CD4-positive, alpha-beta T cell treated with Interferon alpha-2 for 1 hour (primary cell): ENCODE results near the gene OR6S1.
A peak's percentile ranks its signal among the peaks of the same experiment; 100 is the strongest.

Experiments used
- DNase-seq, 2 donors: peaks; one replicate each; pipeline ENCODE4 v3.0.0-alpha.2; 2020 to 2022

Gene OR6S1, protein sequence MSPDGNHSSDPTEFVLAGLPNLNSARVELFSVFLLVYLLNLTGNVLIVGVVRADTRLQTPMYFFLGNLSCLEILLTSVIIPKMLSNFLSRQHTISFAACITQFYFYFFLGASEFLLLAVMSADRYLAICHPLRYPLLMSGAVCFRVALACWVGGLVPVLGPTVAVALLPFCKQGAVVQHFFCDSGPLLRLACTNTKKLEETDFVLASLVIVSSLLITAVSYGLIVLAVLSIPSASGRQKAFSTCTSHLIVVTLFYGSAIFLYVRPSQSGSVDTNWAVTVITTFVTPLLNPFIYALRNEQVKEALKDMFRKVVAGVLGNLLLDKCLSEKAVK

GRCh38 chr14:20641591-20641990 is at the start of gene OR6S1:
Gene OR6S1, minus strand, starts transcription at chr14:20641691. Its CDS starts 0 bp downstream, at chr14:20641691.
- no peak for DNase-seq

- peak; percentile 55 to 79 for DNase-seq
Observed at GRCh38 chr14:20690848-20691640, 49.6 kb upstream of the OR6S1 start.

- no peak for DNase-seq
Observed at GRCh38 chr14:20688167-20688839, 46.8 kb upstream of the OR6S1 start, which contains the start of gene ANG. Gene ANG, plus strand, starts transcription at chr14:20688764. Its CDS starts 4,801 bp downstream, at chr14:20693565.

GRCh38 chr14:20687362-20688166 is 46.1 kb upstream of the OR6S1 start:
- DNase-seq: no peak

- DNase-seq: no peak
Observed at GRCh38 chr14:20686386-20687143, 45.1 kb upstream of the OR6S1 start.

GRCh38 chr14:20684662-20685456 is 43.4 kb upstream of the OR6S1 start:
- DNase-seq: no peak

DNA sequence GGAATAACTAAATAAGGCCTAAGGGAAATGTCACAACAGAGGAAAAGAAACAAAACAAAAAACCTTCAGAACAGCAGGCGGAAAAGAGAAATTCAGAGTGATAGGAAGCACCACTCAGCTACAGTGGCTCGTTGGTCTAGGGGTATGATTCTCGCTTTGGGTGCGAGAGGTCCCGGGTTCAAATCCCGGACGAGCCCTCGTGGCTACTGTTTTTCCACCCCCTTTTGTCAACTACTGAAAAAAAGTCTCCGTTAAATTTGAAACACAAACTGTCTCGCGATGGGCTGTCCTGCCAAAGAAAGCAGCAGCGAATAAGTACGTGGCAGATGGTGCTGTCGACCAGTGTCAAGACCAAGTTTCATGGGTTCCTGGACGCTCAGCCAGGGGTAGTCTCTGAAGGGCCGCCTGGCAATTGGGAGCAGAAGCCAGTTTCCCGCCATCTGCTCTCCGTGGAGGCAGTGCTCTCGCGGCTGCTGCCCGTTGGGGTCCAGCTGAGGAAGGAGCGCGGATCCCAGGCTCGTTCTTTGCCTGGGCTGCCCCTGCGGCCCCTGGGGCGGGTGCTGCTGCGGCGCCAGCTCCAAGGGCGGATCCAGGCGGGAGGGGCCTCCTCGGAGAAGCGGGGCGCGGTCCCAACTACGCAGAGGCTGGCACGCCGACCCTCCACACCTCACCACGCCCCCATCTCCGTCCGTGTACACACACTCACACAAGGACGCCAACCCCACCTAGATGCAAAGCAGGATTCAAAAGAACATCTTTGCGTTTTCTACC is 42.6 kb upstream of the OR6S1 start, which contains the start of gene RNASE4:
TSS of gene RNASE4 (plus strand) at position 670 of the 771 bp plus-strand sequence. CDS start 14,812 bp downstream, outside the sequence.
- DNase-seq: peak; percentile 85 to 91

DNA sequence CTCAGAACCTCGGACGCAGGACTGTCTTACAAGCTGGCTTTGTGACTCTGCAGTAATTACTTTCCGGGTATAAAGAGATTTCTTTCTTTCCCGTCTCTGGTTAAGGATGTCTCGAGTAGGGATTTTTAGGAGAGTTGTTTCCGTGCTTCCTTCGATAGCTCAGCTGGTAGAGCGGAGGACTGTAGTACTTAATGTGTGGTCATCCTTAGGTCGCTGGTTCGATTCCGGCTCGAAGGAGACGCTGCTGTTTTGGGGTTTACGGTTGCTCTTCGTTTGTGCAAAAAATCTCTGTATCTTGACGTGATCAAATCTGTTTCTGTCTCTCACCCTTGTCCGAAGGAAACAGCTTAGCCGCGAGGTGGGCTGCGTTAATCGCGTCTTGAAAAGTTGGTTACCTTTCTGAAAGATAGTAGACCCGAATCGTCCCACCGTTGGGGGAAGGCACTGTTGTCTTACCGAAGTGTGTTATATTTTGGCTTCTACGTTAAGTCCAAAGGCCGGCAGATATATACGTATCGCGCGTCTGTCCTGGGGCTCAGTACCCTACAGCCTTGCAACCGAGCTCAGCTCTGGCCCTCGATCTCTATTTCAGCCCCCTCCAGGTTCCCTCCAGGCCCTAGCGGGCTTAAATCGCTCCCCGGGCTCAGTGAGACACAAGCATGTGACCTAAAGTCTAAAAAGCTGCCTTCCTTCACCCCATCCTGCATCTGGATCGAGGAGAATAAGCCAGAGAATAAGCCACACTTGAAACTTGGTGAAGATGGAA is 41.8 kb upstream of the OR6S1 start:
- peak; percentile 84 to 89 for DNase-seq

DNA sequence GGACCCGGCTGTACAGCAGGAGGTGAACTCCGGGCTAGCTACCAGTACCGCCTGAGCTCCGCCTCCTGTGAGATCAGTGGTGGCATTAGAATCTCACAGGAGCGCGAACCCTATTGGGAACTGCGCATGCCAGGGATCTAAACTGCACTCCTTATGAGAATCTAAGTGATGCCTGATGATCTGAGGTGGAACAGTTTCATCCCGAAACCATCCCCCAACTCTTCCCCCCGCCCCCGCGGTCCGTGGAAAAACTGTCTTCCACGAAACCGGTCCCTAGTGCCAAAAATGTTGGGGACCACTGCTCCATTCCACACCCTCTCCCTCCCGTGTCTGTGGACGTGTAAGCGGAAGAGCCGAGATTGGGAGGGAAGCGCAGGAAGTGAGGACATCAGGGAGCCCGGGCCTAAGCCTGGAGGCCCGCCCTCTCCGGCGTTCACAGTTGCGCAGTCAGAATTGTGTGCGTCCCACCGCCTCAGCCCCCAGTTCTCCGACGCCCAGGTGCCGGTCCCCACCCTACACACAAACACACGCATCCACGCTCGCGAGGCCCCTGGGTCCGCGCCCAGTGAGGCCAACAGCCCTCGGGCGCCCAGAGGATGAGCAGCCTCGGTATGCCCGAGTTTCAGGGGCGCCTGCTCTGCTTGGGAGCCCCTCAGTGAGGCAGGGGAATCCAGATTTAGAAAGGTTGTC is 41.1 kb upstream of the OR6S1 start:
- DNase-seq: peak; percentile 85 to 87

- no peak for DNase-seq
Observed at GRCh38 chr14:20682127-20682434, 40.6 kb upstream of the OR6S1 start.

GRCh38 chr14:20681348-20682126 is 40.0 kb upstream of the OR6S1 start:
- peak; percentile 89 to 94 for DNase-seq

- peak in 1 of 2 donors; percentile 71 for DNase-seq
Observed at GRCh38 chr14:20680843-20681347, 39.4 kb upstream of the OR6S1 start.

- DNase-seq: no peak
Observed at GRCh38 chr14:20680363-20680762, 38.9 kb upstream of the OR6S1 start.

- no peak for DNase-seq
Observed at GRCh38 chr14:20679907-20680306, 38.4 kb upstream of the OR6S1 start.

DNA sequence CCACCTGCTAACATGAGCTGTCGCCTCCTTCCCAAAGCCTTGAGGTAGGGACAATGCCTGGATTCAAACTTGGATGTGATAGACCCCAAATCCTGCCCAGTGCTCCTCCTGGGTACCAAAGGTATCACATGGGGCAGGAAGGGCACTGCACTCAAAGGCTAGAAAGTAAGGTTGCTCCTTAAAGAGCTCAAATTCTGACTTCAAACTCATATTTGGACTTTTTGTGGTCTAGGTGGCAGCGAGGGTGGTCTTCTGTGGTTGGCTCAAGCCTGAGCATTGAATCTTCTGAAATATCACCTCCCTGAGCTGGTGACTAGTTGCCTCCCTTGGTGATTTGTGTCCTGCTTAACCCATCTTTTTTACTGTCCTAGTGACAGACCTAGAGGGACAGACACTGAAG is 34.6 kb upstream of the OR6S1 start:
- no peak for DNase-seq

- no peak for DNase-seq
Observed at GRCh38 chr14:20675669-20676068, 34.2 kb upstream of the OR6S1 start.

DNA sequence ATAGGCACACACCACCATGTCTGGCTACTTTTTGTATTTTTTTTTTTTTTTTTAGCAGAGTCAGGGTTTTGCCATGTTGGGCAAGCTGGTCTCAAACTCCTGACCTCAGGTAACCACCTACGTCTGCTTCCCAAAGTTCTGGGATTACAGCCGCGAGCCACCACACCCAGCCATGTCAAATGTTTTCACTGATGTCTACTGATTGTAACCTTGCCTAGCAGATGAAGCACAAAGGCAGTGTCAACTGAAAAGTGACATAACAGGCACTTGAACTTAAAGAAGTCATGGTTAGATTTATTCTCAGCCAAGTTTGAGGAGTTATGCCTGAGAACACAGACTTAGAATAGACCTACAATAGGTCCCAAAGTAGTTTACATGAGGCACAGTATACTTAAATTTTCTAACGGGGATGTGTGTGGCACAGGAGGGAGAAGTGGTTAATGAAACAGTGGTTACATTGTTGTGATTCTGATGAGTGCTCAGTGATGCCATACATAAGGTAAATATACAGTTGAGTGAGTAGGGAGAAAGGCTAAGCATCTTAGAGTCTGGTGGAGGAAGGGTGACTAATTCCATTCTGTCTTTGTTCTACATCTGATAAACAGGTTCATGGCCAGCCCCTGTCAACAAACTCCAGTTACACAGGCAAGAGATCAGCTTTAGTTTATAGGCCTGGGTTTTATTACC is 30.2 kb upstream of the OR6S1 start:
- no peak for DNase-seq
